ENCODE measurements around the gene ADRB2. TPM values are rescaled to one million over a fixed set of nuclear protein-coding genes. Genes with fewer than 3 reads are reported as not detected.

ADRB2 gene
- total RNA-seq, result 10 to 100 TPM in 1 of 5 donors, 1 to 10 TPM in 3, not detected in 1; 4.2 to 20.4 (median 7.2) TPM
- 1 to 10 TPM in 2 of 3 donors, under 1 TPM in 1; 0.37 to 2.6 (median 1.7) TPM for polyA plus RNA-seq
- long read RNA-seq, donor 1, result 0 reads
- long read RNA-seq, donor 2, partial matches to known transcripts, result 0 of 1 reads
- long read RNA-seq, donor 2, other reads (novel, unspliced or antisense), result 0 of 1 reads
- long read RNA-seq, donor 3, result 0 reads
- long read RNA-seq, donor 4, result 0 reads
- long read RNA-seq, donor 5, result 0 reads
- long read RNA-seq, donor 6, transcript ADRB2-201 (1 exons, 3,443 nt), result major isoform, 6 of 6 reads
- long read RNA-seq, donor 6, partial matches to known transcripts, result 0 of 6 reads
- long read RNA-seq, donor 6, other reads (novel, unspliced or antisense), result 0 of 6 reads
- long read RNA-seq, donor 7, partial matches to known transcripts, result 0 of 1 reads
- long read RNA-seq, donor 7, other reads (novel, unspliced or antisense), result 0 of 1 reads
- long read RNA-seq, donor 8, result 0 reads
- long read RNA-seq, donor 9, result 0 reads
- long read RNA-seq, donor 10, result 0 reads

DNA sequence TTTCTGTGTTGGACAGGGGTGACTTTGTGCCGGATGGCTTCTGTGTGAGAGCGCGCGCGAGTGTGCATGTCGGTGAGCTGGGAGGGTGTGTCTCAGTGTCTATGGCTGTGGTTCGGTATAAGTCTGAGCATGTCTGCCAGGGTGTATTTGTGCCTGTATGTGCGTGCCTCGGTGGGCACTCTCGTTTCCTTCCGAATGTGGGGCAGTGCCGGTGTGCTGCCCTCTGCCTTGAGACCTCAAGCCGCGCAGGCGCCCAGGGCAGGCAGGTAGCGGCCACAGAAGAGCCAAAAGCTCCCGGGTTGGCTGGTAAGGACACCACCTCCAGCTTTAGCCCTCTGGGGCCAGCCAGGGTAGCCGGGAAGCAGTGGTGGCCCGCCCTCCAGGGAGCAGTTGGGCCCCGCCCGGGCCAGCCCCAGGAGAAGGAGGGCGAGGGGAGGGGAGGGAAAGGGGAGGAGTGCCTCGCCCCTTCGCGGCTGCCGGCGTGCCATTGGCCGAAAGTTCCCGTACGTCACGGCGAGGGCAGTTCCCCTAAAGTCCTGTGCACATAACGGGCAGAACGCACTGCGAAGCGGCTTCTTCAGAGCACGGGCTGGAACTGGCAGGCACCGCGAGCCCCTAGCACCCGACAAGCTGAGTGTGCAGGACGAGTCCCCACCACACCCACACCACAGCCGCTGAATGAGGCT, at the start of gene ADRB2:
Gene ADRB2, plus strand, starts transcription at position 559 of the 686 bp plus-strand sequence. CDS start 221 bp downstream, outside the sequence.
- no peaks in the 10 kb centered on the region for H3K36me3 ChIP-seq
- H3K9me3 ChIP-seq, result no peaks in the 10 kb centered on the region
- peak in 1 of 4 donors; percentile 52 for TF ChIP-seq POLR2A (IDR thresholded peaks at IDR 0.05)
- TF ChIP-seq EP300 (IDR thresholded peaks at IDR 0.05), result no peak
- peak; percentile 95 to 98 (median 98) for TF ChIP-seq POLR2AphosphoS5 (IDR thresholded peaks at IDR 0.05)
- intact Hi-C loops (cut with DNase I; ENCODE audit: low total_unique reads), result no loop called here
- DNase-seq, result peak; percentile 95 to 97
- H3K27ac ChIP-seq, result peak within 1 kb of the TSS; percentile 87 to 94 (median 90)
- H3K4me1 ChIP-seq, result peaks cover 5 to 62% (median 24%) of the 10 kb centered on the region in 4 donors
- peak within 1 kb of the TSS; percentile 48 to 60 (median 55) for H3K4me3 ChIP-seq
- 0 to 1% (median 0%) methylated on average over 30 to 42 of the region's 42 CpGs for WGBS, 5 donors
- no peaks in the 10 kb centered on the region for H3K27me3 ChIP-seq

GRCh38 chr5:148776780-148777179, 49.6 kb upstream of the ADRB2 start:
- 50 to 77% (median 73%) methylated on average over 1 of the region's 1 CpG for WGBS, 5 donors
- Histone ChIP-seq H3K27ac (no peak overlapping the region), H3K27me3 (no peaks in the 10 kb centered on the region), H3K9me3 (no peaks in the 10 kb centered on the region), H3K4me3 (no peak overlapping the region), H3K4me1 (no peaks in the 10 kb centered on the region), H3K36me3 (no peaks in the 10 kb centered on the region)
- intact Hi-C loops (cut with DNase I; ENCODE audit: low total_unique reads), result no loop called here
- DNase-seq, result peak; percentile 19 to 35
- no peak for TF ChIP-seq EP300 (IDR thresholded peaks at IDR 0.05)
- peak in 1 of 3 donors; percentile 20 for TF ChIP-seq POLR2AphosphoS5 (IDR thresholded peaks at IDR 0.05)

DNA sequence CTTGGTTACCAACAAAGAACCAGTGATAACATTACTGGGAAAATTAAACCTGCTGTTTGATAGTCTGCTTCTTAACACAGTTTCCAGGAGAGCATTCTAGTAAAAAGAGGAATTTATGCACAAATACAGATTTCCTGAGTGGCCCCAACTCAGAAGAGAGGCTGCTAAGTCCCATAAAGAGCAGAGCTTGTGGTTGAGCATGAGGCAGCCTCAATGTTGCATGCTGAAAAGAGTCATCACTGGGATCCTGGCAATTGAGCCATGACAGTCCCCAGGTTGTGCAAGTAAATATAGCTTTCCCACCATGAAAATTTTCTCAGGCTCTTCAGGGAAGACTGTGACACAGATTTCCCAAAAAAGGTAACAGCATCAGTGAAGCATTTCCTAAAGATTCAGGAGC, 47.5 kb upstream of the ADRB2 start:
- no peak overlapping the region for H3K4me3 ChIP-seq
- no peak for TF ChIP-seq POLR2A (IDR thresholded peaks at IDR 0.05)
- no peak for TF ChIP-seq POLR2AphosphoS5 (IDR thresholded peaks at IDR 0.05)
- TF ChIP-seq CTCF (IDR thresholded peaks at IDR 0.05), result no peak
- TF ChIP-seq EP300 (IDR thresholded peaks at IDR 0.05), result no peak

DNA sequence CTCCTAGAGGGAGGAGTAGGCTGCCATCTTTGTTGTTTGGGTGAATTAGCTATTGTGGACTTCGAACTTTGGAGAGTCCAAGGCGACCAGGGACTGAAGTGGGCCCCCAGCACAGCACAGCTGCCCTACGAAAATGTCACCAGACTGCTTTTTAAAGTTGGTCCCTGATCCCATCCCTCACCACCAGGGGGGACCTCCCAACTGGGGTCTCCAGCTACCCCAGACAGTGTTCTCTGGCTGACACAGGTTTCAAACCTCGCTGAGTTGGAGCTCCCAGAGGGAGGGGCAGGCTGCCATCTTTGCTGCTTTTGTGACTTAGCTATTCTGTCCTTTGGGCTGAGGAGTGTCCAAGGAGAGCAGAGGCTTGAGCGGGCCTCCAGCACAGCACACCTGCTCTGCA, 45.7 kb upstream of the ADRB2 start:
- TF ChIP-seq POLR2A (IDR thresholded peaks at IDR 0.05) (no peak), EP300 (IDR thresholded peaks at IDR 0.05) (no peak), POLR2AphosphoS5 (IDR thresholded peaks at IDR 0.05) (no peak), CTCF (IDR thresholded peaks at IDR 0.05) (no peak)
- intact Hi-C loops (cut with DNase I; ENCODE audit: low total_unique reads), result no loop called here
- DNase-seq, result no peak

More for the DNA sequence above, 47.5 kb upstream of the ADRB2 start:
- Histone ChIP-seq H3K27me3 (no peaks in the 10 kb centered on the region), H3K27ac (no peak overlapping the region), H3K36me3 (no peaks in the 10 kb centered on the region), H3K9me3 (no peaks in the 10 kb centered on the region), H3K4me1 (no peaks in the 10 kb centered on the region)
- DNase-seq, result no peak
- intact Hi-C loops (cut with DNase I; ENCODE audit: low total_unique reads), result no loop called here

DNA sequence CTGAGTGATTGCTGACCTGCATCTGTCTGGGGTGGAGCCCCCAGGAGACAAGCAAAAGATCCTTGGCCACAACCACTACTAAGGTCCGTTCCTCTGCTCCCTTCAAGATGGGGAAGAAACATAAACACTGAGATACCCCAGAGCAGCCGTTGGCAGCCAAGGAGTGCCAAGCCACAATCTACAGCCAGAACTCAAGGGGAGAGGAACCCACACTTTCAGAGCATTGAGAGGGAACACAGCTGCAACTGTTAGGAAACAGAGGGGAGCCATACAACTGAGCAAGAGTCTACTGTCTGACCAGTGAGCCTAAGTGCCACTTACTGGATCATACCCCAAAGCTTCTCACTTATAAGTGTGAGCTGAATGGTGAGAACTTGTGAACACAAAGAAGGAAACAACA, 44.6 kb upstream of the ADRB2 start:
- H3K36me3 ChIP-seq, result no peaks in the 10 kb centered on the region
- TF ChIP-seq CTCF (IDR thresholded peaks at IDR 0.05) (no peak), POLR2AphosphoS5 (IDR thresholded peaks at IDR 0.05) (no peak), POLR2A (IDR thresholded peaks at IDR 0.05) (no peak), EP300 (IDR thresholded peaks at IDR 0.05) (no peak)
- no peaks in the 10 kb centered on the region for H3K27me3 ChIP-seq
- no peak overlapping the region for H3K27ac ChIP-seq
- H3K4me1 ChIP-seq, result no peaks in the 10 kb centered on the region
- no peaks in the 10 kb centered on the region for H3K9me3 ChIP-seq
- DNase-seq, result no peak
- WGBS, 5 donors, result 50 to 80% (median 58%) methylated on average over 2 of the region's 2 CpGs
- no peak overlapping the region for H3K4me3 ChIP-seq
- intact Hi-C loops (cut with DNase I; ENCODE audit: low total_unique reads), result no loop called here

More for the DNA sequence above, 45.7 kb upstream of the ADRB2 start:
- Histone ChIP-seq H3K9me3 (no peaks in the 10 kb centered on the region), H3K27ac (no peak overlapping the region), H3K27me3 (no peaks in the 10 kb centered on the region), H3K4me1 (no peaks in the 10 kb centered on the region), H3K36me3 (no peaks in the 10 kb centered on the region), H3K4me3 (no peak overlapping the region)
- 85 to 89% (median 86%) methylated on average over 5 of the region's 5 CpGs for WGBS, 5 donors

Data from stomach (tissue), 19 donors.